Neuronal stem cell (in vitro differentiated cells): Measurements from ENCODE around the gene C1orf21.

ENCODE experiments used
- DNase-seq: peaks from one replicate; pipeline ENCODE4 v3.0.0-alpha.2; 2013; ENCODE audit warnings: low spot score
- H2AFZ ChIP-seq: one replicate; pipeline ENCODE4 v1.6.1; 2013; ENCODE audit warnings: mild to moderate bottlenecking, low read length, inconsistent platforms
- H2AK5ac ChIP-seq: 2 replicates; pipeline ENCODE4 v1.6.1; 2013; ENCODE audit warnings: low read depth, mild to moderate bottlenecking, inconsistent platforms, low read length, moderate library complexity, mixed read lengths
- H2BK120ac ChIP-seq: 2 replicates; pipeline ENCODE4 v1.6.1; 2013; ENCODE audit warnings: low read depth, mild to moderate bottlenecking, inconsistent platforms, low read length, moderate library complexity, mixed read lengths
- H2BK12ac ChIP-seq: one replicate; pipeline ENCODE4 v1.6.1; 2013; ENCODE audit warnings: low read length, inconsistent platforms
- H2BK15ac ChIP-seq: 2 replicates; pipeline ENCODE4 v1.6.1; 2013; ENCODE audit warnings: mild to moderate bottlenecking, low read length, inconsistent platforms, mixed read lengths
- H2BK5ac ChIP-seq: one replicate; pipeline ENCODE4 v1.6.1; 2013; ENCODE audit warnings: inconsistent platforms, mild to moderate bottlenecking, low read length, moderate library complexity
- H3K14ac ChIP-seq: one replicate; pipeline ENCODE4 v1.6.1; 2013; ENCODE audit warnings: low read length, inconsistent platforms
- H3K18ac ChIP-seq: 2 replicates; pipeline ENCODE4 v1.6.1; 2013; ENCODE audit warnings: low read length, inconsistent platforms
- H3K23ac ChIP-seq: 2 replicates; pipeline ENCODE4 v1.6.1; 2013; ENCODE audit warnings: low read depth, mild to moderate bottlenecking, mixed read lengths, low read length, inconsistent platforms; ENCODE audit not compliant: poor library complexity
- H3K27ac ChIP-seq: replicated peaks from 3 replicates; pipeline ENCODE4 v1.5.1; 2013; ENCODE audit warnings: low read length, inconsistent platforms
- H3K27me3 ChIP-seq, 3 experiments: 2 replicates each; pipeline ENCODE4 v1.6.1; 2013; ENCODE audit warnings: low read length in 3 of 3, mild to moderate bottlenecking in 2 of 3, inconsistent platforms in 1 of 3, low read depth in 1 of 3, mixed read lengths in 1 of 3, moderate library complexity in 1 of 3; ENCODE audit not compliant: control insufficient read depth in 3 of 3, insufficient read depth in 3 of 3
- H3K36me3 ChIP-seq, 2 donors: replicated peaks in 1 of 2; 2 replicates each; pipeline ENCODE4 v1.6.1; 2013; ENCODE audit warnings: low read length in 2 of 2; ENCODE audit not compliant: control insufficient read depth in 2 of 2, insufficient read depth in 2 of 2
- H3K4ac ChIP-seq: 2 replicates; pipeline ENCODE4 v1.6.1; 2013; ENCODE audit warnings: inconsistent platforms, mild to moderate bottlenecking, low read length, moderate library complexity
- H3K4me1 ChIP-seq, 2 donors: 1 replicate in 1 of 2; 2 replicates in 1 of 2; pipeline ENCODE4 v1.6.1; 2013; ENCODE audit warnings: low read length in 2 of 2, low read depth in 1 of 2; ENCODE audit not compliant: control insufficient read depth in 2 of 2, insufficient read depth in 1 of 2
- H3K4me2 ChIP-seq: one replicate; pipeline ENCODE4 v1.6.1; 2013; ENCODE audit warnings: mild to moderate bottlenecking, low read length, inconsistent platforms; ENCODE audit not compliant: insufficient read depth, poor library complexity, severe bottlenecking
- H3K4me3 ChIP-seq, 2 donors: 2 replicates each; pipeline ENCODE4 v1.5.1; 2013; ENCODE audit warnings: low read length in 2 of 2, mild to moderate bottlenecking in 2 of 2, inconsistent platforms in 1 of 2, moderate library complexity in 1 of 2
- H3K79me1 ChIP-seq: one replicate; pipeline ENCODE4 v1.6.1; 2013; ENCODE audit warnings: low read depth, mild to moderate bottlenecking, inconsistent platforms, low read length, moderate library complexity
- H3K9ac ChIP-seq: one replicate; pipeline ENCODE4 v1.6.1; 2013; ENCODE audit warnings: mild to moderate bottlenecking, low read depth, low read length, inconsistent platforms; ENCODE audit not compliant: poor library complexity
- H3K9me3 ChIP-seq, 2 donors: replicated peaks in 1 of 2; 2 replicates each; pipeline versions ENCODE3 to v1.6.1; 2013; ENCODE audit warnings: low read length in 2 of 2, mild to moderate bottlenecking in 2 of 2, inconsistent platforms in 1 of 2, low read depth in 1 of 2, mixed read lengths in 1 of 2, moderate library complexity in 1 of 2; ENCODE audit not compliant: control insufficient read depth in 2 of 2, insufficient read depth in 1 of 2
- H4K8ac ChIP-seq: one replicate; pipeline ENCODE4 v1.6.1; 2013; ENCODE audit warnings: low read depth, mild to moderate bottlenecking, inconsistent platforms, low read length, moderate library complexity
- H4K91ac ChIP-seq: one replicate; pipeline ENCODE4 v1.6.1; 2013; ENCODE audit warnings: low read length, low read depth, mild to moderate bottlenecking, inconsistent platforms; ENCODE audit not compliant: poor library complexity
- WGBS, 2 donors: extraction: QIAGEN DNeasy Blood & Tissue Kit; methylation state at CpG; one replicate each; pipeline ENCODE4 v1.1.7; 2013; ENCODE audit warnings: missing lambda C conversion rate in 2 of 2, mixed read lengths in 1 of 2; ENCODE audit not compliant: insufficient read length in 2 of 2, insufficient replicate concordance in 1 of 2; ENCODE audit errors: extremely low coverage in 2 of 2; 5-methylcytosine and 5-hydroxymethylcytosine counted together

The C1orf21 gene

DNA sequence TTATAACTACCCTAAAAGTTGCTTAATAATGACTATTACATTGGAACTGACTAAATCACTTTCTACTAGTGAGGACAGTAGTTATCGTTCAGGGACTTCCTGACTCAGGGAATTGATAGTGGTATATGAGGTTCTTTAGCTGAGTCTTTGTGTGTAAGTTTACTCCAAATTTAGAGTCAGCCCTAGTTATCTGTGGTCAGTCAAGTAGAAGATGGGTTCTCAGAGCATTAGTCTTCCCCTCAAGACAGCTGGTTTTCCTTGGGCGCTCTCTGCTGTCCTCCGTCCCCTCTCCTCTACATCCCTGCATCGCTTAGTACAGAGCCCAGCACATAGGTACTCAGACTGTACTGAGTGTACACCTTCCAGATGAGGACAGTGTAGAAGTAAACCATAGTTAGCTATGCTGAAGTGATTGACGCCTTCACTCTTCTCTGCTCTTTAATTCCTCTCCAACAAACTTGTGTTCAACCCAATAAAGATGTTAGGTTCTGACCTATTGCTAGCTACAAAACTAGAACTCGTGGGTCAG, 116.5 kb downstream of the C1orf21 start:
- Histone ChIP-seq H3K18ac (no peak overlapping the region), H3K9me3 (no peaks in the 10 kb centered on the region), H2AFZ (no peak overlapping the region), H3K79me1 (peaks cover 3% of the 10 kb centered on the region), H3K27ac (no peak overlapping the region), H2BK120ac (no peak overlapping the region), H3K27me3 (no peaks in the 10 kb centered on the region), H3K23ac (no peak overlapping the region), H3K4ac (no peak overlapping the region), H2BK15ac (no peak overlapping the region), H2AK5ac (no peak overlapping the region), H2BK12ac (no peak overlapping the region), H3K4me1 (peaks cover 24 to 27% of the 10 kb centered on the region in 2 donors), H3K9ac (no peak overlapping the region), H2BK5ac (no peak overlapping the region), H4K8ac (no peak overlapping the region), H3K14ac (no peak overlapping the region), H3K4me2 (no peak overlapping the region), H3K4me3 (no peak overlapping the region), H3K36me3 (no peaks in the 10 kb centered on the region), H4K91ac (no peak overlapping the region)
- no CpG with 5 or more reads among the region's 6 CpGs for WGBS, 2 donors
- no peak for DNase-seq

DNA sequence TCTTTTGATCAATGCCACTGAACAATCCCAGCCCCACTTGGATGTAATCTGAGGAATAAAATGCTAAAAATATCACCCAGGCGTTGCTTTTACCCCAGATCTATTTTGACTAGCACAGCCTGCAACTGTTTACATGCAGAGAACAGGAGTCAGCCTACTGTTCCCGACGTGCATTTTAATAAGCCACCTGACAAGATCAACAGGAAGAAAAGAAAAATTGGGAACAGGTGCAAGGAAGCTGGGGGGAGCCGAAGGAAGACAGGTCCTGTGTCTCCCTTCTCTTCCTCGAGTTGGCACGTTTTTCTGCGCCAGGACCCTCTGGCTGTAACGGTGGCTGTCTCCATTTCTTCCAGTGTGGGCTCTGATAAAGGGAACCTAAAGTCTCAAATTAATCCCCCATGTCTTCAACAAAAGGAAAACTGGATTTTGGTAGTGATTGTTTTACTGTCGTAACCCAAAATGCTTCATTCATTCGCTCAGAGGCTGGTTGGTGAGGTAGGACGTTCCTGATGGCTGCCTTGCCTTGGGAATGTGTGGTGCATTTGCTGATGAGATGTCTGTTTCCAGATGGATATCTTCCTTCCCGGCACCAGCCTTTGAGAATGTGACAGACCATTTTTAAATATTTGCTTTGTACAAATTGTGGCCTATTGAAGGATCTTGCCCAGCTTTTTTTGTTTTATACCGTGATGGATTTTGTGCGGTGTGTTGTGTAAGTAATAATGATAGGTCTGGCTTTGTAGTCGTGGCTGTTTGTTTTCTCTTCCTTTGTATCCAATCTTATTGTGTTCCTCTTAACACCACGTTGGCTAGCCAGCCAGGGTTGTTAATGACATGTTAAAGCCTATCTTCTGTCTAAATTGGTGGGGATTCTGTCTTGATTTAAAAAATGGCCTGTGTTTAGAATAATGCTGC, 117.5 kb downstream of the C1orf21 start:
- Histone ChIP-seq H3K79me1 (peaks cover 3% of the 10 kb centered on the region), H4K8ac (no peak overlapping the region), H3K27me3 (no peaks in the 10 kb centered on the region), H3K4me2 (peak overlapping the region; percentile 36), H3K4me1 (peaks cover 18 to 21% of the 10 kb centered on the region in 2 donors), H4K91ac (no peak overlapping the region), H3K9me3 (no peaks in the 10 kb centered on the region), H3K9ac (no peak overlapping the region), H2BK15ac (no peak overlapping the region), H3K4ac (no peak overlapping the region), H3K18ac (peak overlapping the region; percentile 41), H3K4me3 (no peak overlapping the region), H3K27ac (no peak overlapping the region), H3K23ac (no peak overlapping the region), H2AK5ac (no peak overlapping the region), H2BK120ac (no peak overlapping the region), H2AFZ (peak overlapping the region; percentile 21), H3K14ac (no peak overlapping the region), H2BK5ac (no peak overlapping the region), H2BK12ac (no peak overlapping the region), H3K36me3 (no peaks in the 10 kb centered on the region)
- no peak for DNase-seq
- WGBS, 2 donors: no CpG with 5 or more reads among the region's 16 CpGs

DNA sequence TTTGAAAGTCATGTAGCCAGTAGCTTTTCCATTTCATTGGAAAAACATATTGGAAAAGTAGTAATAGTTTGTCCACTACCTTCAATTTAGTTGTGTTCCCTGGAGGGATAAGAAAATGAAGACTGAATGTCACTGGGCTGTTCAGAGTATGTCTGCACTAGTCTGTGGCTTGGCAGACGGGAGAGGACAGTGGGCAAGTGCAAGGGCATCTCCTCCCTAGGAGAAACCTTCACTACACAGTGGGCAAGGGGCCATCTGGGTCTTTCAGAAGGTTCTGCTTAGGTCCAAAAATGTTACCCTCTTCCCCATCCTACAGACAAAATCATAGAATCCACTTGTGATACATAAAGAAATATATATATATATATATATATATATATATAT, 118.1 kb downstream of the C1orf21 start:
- no peak overlapping the region for H3K9ac ChIP-seq
- no peak overlapping the region for H4K91ac ChIP-seq
- peaks cover 0 to 4% of the 10 kb centered on the region in 2 donors for H3K36me3 ChIP-seq
- no CpG with 5 or more reads among the region's 1 CpG for WGBS, 2 donors
- no peak overlapping the region for H3K18ac ChIP-seq
- H3K4me1 ChIP-seq: peaks cover 16 to 18% of the 10 kb centered on the region in 2 donors
- no peak overlapping the region for H2AK5ac ChIP-seq
- no peak overlapping the region for H2BK15ac ChIP-seq
- no peaks in the 10 kb centered on the region for H3K9me3 ChIP-seq
- H3K27ac ChIP-seq: no peak overlapping the region
- no peak overlapping the region for H2BK12ac ChIP-seq
- no peak overlapping the region for H4K8ac ChIP-seq
- H2AFZ ChIP-seq: peak overlapping the region; percentile 21
- no peak overlapping the region for H3K4me3 ChIP-seq
- no peak overlapping the region for H2BK5ac ChIP-seq
- no peak overlapping the region for H3K4me2 ChIP-seq
- no peak overlapping the region for H3K14ac ChIP-seq
- no peak overlapping the region for H2BK120ac ChIP-seq
- no peaks in the 10 kb centered on the region for H3K27me3 ChIP-seq
- DNase-seq: no peak
- H3K79me1 ChIP-seq: peaks cover 3% of the 10 kb centered on the region
- no peak overlapping the region for H3K23ac ChIP-seq
- H3K4ac ChIP-seq: no peak overlapping the region

DNA sequence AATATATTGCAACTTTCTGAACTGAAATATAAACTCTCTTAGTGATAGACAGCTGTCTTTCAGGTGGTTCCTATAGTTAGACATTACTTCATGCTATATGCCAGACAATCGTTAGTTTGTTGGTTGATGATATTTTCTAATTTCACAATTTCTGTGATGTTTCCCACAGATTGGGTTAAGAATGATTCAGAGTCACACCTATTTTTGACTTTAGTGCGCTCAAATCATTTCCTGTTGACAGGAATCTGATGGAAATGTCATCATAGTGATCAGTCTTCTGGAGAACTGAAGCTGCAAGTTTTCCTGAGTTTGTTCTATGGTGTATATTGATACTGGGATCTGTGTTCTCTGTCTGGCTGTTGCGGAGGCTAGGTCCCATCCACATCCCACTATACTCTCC, 119.7 kb downstream of the C1orf21 start:
- H2BK15ac ChIP-seq: no peak overlapping the region
- no peak overlapping the region for H3K4me2 ChIP-seq
- no CpG with 5 or more reads among the region's 3 CpGs for WGBS, 2 donors
- no peak overlapping the region for H4K8ac ChIP-seq
- no peak overlapping the region for H3K27ac ChIP-seq
- H3K14ac ChIP-seq: no peak overlapping the region
- H3K23ac ChIP-seq: no peak overlapping the region
- H3K4me1 ChIP-seq: peaks cover 11 to 18% of the 10 kb centered on the region in 2 donors
- H3K9ac ChIP-seq: no peak overlapping the region
- H2BK12ac ChIP-seq: no peak overlapping the region
- H3K36me3 ChIP-seq: peaks cover 1 to 11% of the 10 kb centered on the region in 2 donors
- no peak overlapping the region for H2AK5ac ChIP-seq
- H4K91ac ChIP-seq: no peak overlapping the region
- H3K79me1 ChIP-seq: peaks cover 3% of the 10 kb centered on the region
- H3K9me3 ChIP-seq: no peaks in the 10 kb centered on the region
- no peak overlapping the region for H2AFZ ChIP-seq
- no peak for DNase-seq
- H3K18ac ChIP-seq: no peak overlapping the region
- no peak overlapping the region for H3K4me3 ChIP-seq
- no peaks in the 10 kb centered on the region for H3K27me3 ChIP-seq
- no peak overlapping the region for H2BK120ac ChIP-seq
- H3K4ac ChIP-seq: no peak overlapping the region
- no peak overlapping the region for H2BK5ac ChIP-seq
